Neural cell (in vitro differentiated cells): ENCODE results near the gene PNLIP. TPM values are rescaled to one million over a fixed set of nuclear protein-coding genes. Genes with fewer than 3 reads are reported as not detected.

Source experiments
- H2AFZ ChIP-seq: fragments of 200-600, 300-800 bp; sonication (generic), shearing (Covaris generic); 2 replicates; pipeline ENCODE4 v1.6.0; 2014; ENCODE audit warnings: low read depth, mild to moderate bottlenecking, antibody characterized with exemption, low read length, moderate library complexity
- H3F3A ChIP-seq: fragments of 200-600 bp; shearing (Covaris generic); 2 replicates; pipeline ENCODE4 v1.6.1; 2016; ENCODE audit warnings: mild to moderate bottlenecking, moderate library complexity, mixed read lengths, antibody characterized with exemption, low read length; ENCODE audit not compliant: insufficient read depth, poor library complexity, severe bottlenecking
- H3K27ac ChIP-seq: fragments of 200-600, 300-800 bp; sonication (generic), shearing (Covaris generic); 2 replicates; pipeline ENCODE4 v1.5.1; 2014; ENCODE audit warnings: mild to moderate bottlenecking, low read length, moderate library complexity
- H3K27me3 ChIP-seq: fragments of 300-800, 200-600 bp; sonication (generic), shearing (Covaris generic); 2 replicates; pipeline ENCODE4 v1.6.0; 2014; ENCODE audit warnings: mild to moderate bottlenecking, low read depth, low read length, moderate library complexity; ENCODE audit not compliant: insufficient read depth
- H3K36me3 ChIP-seq: fragments of 300-800, 200-600 bp; sonication (generic), shearing (Covaris generic); 2 replicates; pipeline ENCODE4 v1.5.1; 2014; ENCODE audit warnings: mild to moderate bottlenecking, antibody characterized with exemption, low read length, moderate library complexity; ENCODE audit not compliant: insufficient read depth
- H3K4me2 ChIP-seq: fragments of 300-800, 200-600 bp; sonication (generic), shearing (Covaris generic); 2 replicates; pipeline ENCODE4 v1.6.0; 2014; ENCODE audit warnings: mild to moderate bottlenecking, low read length
- H3K4me3 ChIP-seq: fragments of 300-800, 200-600 bp; sonication (generic), shearing (Covaris generic); 2 replicates; pipeline ENCODE4 v1.5.1; 2014; ENCODE audit warnings: mild to moderate bottlenecking, low read length, moderate library complexity
- H3K79me2 ChIP-seq: fragments of 200-600 bp; shearing (Covaris generic); replicated peaks from 2 replicates; pipeline ENCODE4 v1.6.0; 2014; ENCODE audit warnings: mild to moderate bottlenecking, low read length, moderate library complexity; ENCODE audit not compliant: insufficient read depth
- H3K9ac ChIP-seq: fragments of 300-800, 200-600 bp; sonication (generic), shearing (Covaris generic); 2 replicates; pipeline ENCODE4 v1.6.1; 2016; ENCODE audit warnings: mild to moderate bottlenecking, low read length, mixed read lengths
- H3K9me2 ChIP-seq: fragments of 200-600 bp; shearing (Covaris generic); 2 replicates; pipeline ENCODE4 v1.6.1; 2016; ENCODE audit warnings: mild to moderate bottlenecking, low read length, mixed read lengths; ENCODE audit not compliant: insufficient read depth
- H3K9me3 ChIP-seq: fragments of 200-600, 300-800 bp; sonication (generic), shearing (Covaris generic); 2 replicates; pipeline ENCODE4 v1.6.1; 2016; ENCODE audit warnings: mild to moderate bottlenecking, mixed run types, low read length, moderate library complexity, mixed read lengths
- H4K20me1 ChIP-seq: fragments of 200-600 bp; shearing (Covaris generic); 2 replicates; pipeline ENCODE4 v1.6.1; 2016; ENCODE audit warnings: mild to moderate bottlenecking, mixed run types; ENCODE audit not compliant: insufficient read depth
- CTCF ChIP-seq: fragments of 450-650 bp; IDR thresholded peaks from 2 replicates; pipeline ENCODE4 v1.5.1; 2014; ENCODE audit warnings: antibody characterized with exemption, mild to moderate bottlenecking, moderate library complexity; ENCODE audit not compliant: poor library complexity, severe bottlenecking
- EP300 ChIP-seq: fragments of 450-650 bp; conservative IDR thresholded peaks from 2 replicates; pipeline ENCODE4 v1.6.1; 2014; ENCODE audit warnings: antibody characterized with exemption, mild to moderate bottlenecking, moderate library complexity; ENCODE audit not compliant: poor library complexity, severe bottlenecking
- EZH2 ChIP-seq: fragments of 200-600, 300-800 bp; shearing (Covaris generic), sonication (generic); IDR thresholded peaks from 2 replicates; pipeline ENCODE4 v1.6.1; 2014; ENCODE audit warnings: antibody characterized with exemption, low read length, borderline replicate concordance, mild to moderate bottlenecking; ENCODE audit not compliant: insufficient read depth, poor library complexity, severe bottlenecking
- MXI1 ChIP-seq: fragments of 450-650 bp; conservative IDR thresholded peaks from 2 replicates; pipeline ENCODE4 v1.6.1; 2014; ENCODE audit warnings: antibody characterized with exemption, mild to moderate bottlenecking; ENCODE audit not compliant: poor library complexity, severe bottlenecking
- POLR2AphosphoS5 ChIP-seq: IDR thresholded peaks from 2 replicates; pipeline ENCODE4 v1.6.1; 2012
- RAD21 ChIP-seq: fragments of 450-650 bp; conservative IDR thresholded peaks from 2 replicates; pipeline ENCODE4 v1.6.1; 2014; ENCODE audit warnings: antibody characterized with exemption, mild to moderate bottlenecking, moderate library complexity
- SMC3 ChIP-seq: fragments of 450-650 bp; conservative IDR thresholded peaks from 2 replicates; pipeline ENCODE4 v1.6.1; 2014; ENCODE audit warnings: antibody characterized with exemption, mild to moderate bottlenecking, moderate library complexity; ENCODE audit not compliant: poor library complexity
- TAF1 ChIP-seq: IDR thresholded peaks from 2 replicates; pipeline ENCODE4 v1.6.1; 2012; ENCODE audit warnings: low read depth
- polyA plus RNA-seq: library from polyadenylated mRNA; depleted of rRNA; stranded (reverse); fragments of >200 nt; gene quantifications from 2 replicates; pipeline ENCODE4 v1.2.3, GENCODE V29; 2014
- TF ChIP-seq, protein P1 (sequence below): IDR thresholded peaks from 2 replicates; pipeline ENCODE4 v1.6.1; 2012; ENCODE audit warnings: borderline replicate concordance

PNLIP gene
- polyA plus RNA-seq, 1 donor from 2014 or later, result not detected

- H3K9ac ChIP-seq, result no peak overlapping the region
- no peak overlapping the region for H3K4me3 ChIP-seq
- H3K4me2 ChIP-seq, result no peak overlapping the region
- no peaks in the 10 kb centered on the region for H3K9me2 ChIP-seq
- H3K9me3 ChIP-seq, result no peaks in the 10 kb centered on the region
- H3K36me3 ChIP-seq, result no peaks in the 10 kb centered on the region
- H3K79me2 ChIP-seq, result no peaks in the 10 kb centered on the region
- H4K20me1 ChIP-seq, result no peaks in the 10 kb centered on the region
- H3K27ac ChIP-seq, result no peak overlapping the region
- TF ChIP-seq CTCF (no peak), EP300 (no peak), SMC3 (no peak), RAD21 (no peak)
- no peak overlapping the region for H2AFZ ChIP-seq
- H3F3A ChIP-seq, result no peaks in the 10 kb centered on the region
- no peaks in the 10 kb centered on the region for H3K27me3 ChIP-seq
Observed at GRCh38 chr10:116565534-116565933, 19.8 kb downstream of the PNLIP start.

GRCh38 chr10:116566932-116567331 lies 21.2 kb downstream of the PNLIP start:
- Histone ChIP-seq H3K27me3 (no peaks in the 10 kb centered on the region), H3K9me2 (no peaks in the 10 kb centered on the region), H3K9ac (no peak overlapping the region), H3K79me2 (no peaks in the 10 kb centered on the region), H3K27ac (no peak overlapping the region), H3K4me3 (no peak overlapping the region), H3K4me2 (no peak overlapping the region), H2AFZ (no peak overlapping the region), H3K9me3 (no peaks in the 10 kb centered on the region), H4K20me1 (no peaks in the 10 kb centered on the region), H3K36me3 (no peaks in the 10 kb centered on the region), H3F3A (no peaks in the 10 kb centered on the region)
- TF ChIP-seq MXI1 (no peak), RAD21 (no peak), CTCF (no peak), EZH2 (no peak), SMC3 (no peak), TAF1 (no peak), POLR2AphosphoS5 (no peak), EP300 (no peak)
- TF ChIP-seq, protein P1, sequence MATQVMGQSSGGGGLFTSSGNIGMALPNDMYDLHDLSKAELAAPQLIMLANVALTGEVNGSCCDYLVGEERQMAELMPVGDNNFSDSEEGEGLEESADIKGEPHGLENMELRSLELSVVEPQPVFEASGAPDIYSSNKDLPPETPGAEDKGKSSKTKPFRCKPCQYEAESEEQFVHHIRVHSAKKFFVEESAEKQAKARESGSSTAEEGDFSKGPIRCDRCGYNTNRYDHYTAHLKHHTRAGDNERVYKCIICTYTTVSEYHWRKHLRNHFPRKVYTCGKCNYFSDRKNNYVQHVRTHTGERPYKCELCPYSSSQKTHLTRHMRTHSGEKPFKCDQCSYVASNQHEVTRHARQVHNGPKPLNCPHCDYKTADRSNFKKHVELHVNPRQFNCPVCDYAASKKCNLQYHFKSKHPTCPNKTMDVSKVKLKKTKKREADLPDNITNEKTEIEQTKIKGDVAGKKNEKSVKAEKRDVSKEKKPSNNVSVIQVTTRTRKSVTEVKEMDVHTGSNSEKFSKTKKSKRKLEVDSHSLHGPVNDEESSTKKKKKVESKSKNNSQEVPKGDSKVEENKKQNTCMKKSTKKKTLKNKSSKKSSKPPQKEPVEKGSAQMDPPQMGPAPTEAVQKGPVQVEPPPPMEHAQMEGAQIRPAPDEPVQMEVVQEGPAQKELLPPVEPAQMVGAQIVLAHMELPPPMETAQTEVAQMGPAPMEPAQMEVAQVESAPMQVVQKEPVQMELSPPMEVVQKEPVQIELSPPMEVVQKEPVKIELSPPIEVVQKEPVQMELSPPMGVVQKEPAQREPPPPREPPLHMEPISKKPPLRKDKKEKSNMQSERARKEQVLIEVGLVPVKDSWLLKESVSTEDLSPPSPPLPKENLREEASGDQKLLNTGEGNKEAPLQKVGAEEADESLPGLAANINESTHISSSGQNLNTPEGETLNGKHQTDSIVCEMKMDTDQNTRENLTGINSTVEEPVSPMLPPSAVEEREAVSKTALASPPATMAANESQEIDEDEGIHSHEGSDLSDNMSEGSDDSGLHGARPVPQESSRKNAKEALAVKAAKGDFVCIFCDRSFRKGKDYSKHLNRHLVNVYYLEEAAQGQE, result no peak
